ENCODE data around the gene CLDN10.
"Not testable (repeated sequence)": the region's sequence is repeated elsewhere in the genome, so short reads cannot be mapped to it uniquely, and the experiment has no call there.

GRCh38 chr13:95565758-95566157 lies 13.2 kb downstream of the CLDN10 start:
- not testable (repeated sequence) for TF ChIP-seq CTCF, POLR2A (IDR thresholded peaks at IDR 0.05)
